Natural killer cell (primary cell): Measurements from ENCODE around the gene MAP9. TPM values are rescaled to one million over a fixed set of nuclear protein-coding genes. Genes with fewer than 3 reads are reported as not detected.

Experiments
- ATAC-seq, 3 donors: fragments of 150-1000 bp in 2 of 3; fragments of 200-7000 bp in 1 of 3; cut with Tn5 transposase; 1 replicate in 1 of 3; 2 replicates in 2 of 3; pipeline ENCODE4 v1.10.0; 2021; ENCODE audit warnings: mild to moderate bottlenecking in 2 of 3, moderate library complexity in 2 of 3
- DNase-seq, 2 donors: peaks; one replicate each; pipeline versions ENCODE4 v3.0.0 to v3.0.0-alpha.2; 2013 to 2021; ENCODE audit warnings: mixed read lengths in 1 of 2
- H3K27ac ChIP-seq: one replicate; pipeline ENCODE4 v1.5.1; 2013; ENCODE audit warnings: mild to moderate bottlenecking, low read length
- H3K27me3 ChIP-seq: one replicate; pipeline ENCODE4 v1.6.1; 2013; ENCODE audit warnings: low read length; ENCODE audit not compliant: control insufficient read depth, insufficient read depth
- H3K36me3 ChIP-seq: one replicate; pipeline ENCODE4 v1.6.1; 2013; ENCODE audit warnings: low read length; ENCODE audit not compliant: control insufficient read depth, insufficient read depth
- H3K4me1 ChIP-seq: one replicate; pipeline ENCODE4 v1.6.1; 2013; ENCODE audit warnings: low read length; ENCODE audit not compliant: control insufficient read depth, insufficient read depth
- H3K4me3 ChIP-seq: one replicate; pipeline ENCODE4 v1.5.1; 2013; ENCODE audit warnings: low read length
- H3K9me3 ChIP-seq: one replicate; pipeline ENCODE4 v1.6.1; 2013; ENCODE audit warnings: low read length; ENCODE audit not compliant: control insufficient read depth, insufficient read depth
- H3K27ac Mint-ChIP-seq, 2 donors: one replicate each; pipeline ENCODE4 v1.8.0; 2022; ENCODE audit warnings: mild to moderate bottlenecking in 2 of 2, mixed read lengths in 2 of 2, moderate library complexity in 1 of 2
- H3K27me3 Mint-ChIP-seq, 2 donors: one replicate each; pipeline ENCODE4 v1.8.0; 2022; ENCODE audit warnings: low read depth in 2 of 2, mixed read lengths in 2 of 2
- H3K36me3 Mint-ChIP-seq: one replicate; pipeline ENCODE4 v1.8.0; 2022; ENCODE audit warnings: mixed read lengths
- H3K4me1 Mint-ChIP-seq, 2 donors: one replicate each; pipeline ENCODE4 v1.8.0; 2022; ENCODE audit warnings: mixed read lengths in 2 of 2
- H3K4me3 Mint-ChIP-seq: one replicate; pipeline ENCODE4 v1.8.0; 2022; ENCODE audit warnings: mild to moderate bottlenecking, moderate library complexity, mixed read lengths
- H3K9me3 Mint-ChIP-seq, 2 donors: one replicate each; pipeline ENCODE4 v1.8.0; 2022; ENCODE audit warnings: mixed read lengths in 2 of 2
- CTCF ChIP-seq: fragments of 200-600 bp; IDR thresholded peaks from one replicate; pipeline ENCODE4 v1.8.0; 2022; ENCODE audit warnings: antibody characterized with exemption
- WGBS: methylation state at CpG from one replicate; pipeline ENCODE4 v1.1.7; 2013; ENCODE audit warnings: missing lambda C conversion rate; ENCODE audit not compliant: insufficient coverage; 5-methylcytosine and 5-hydroxymethylcytosine counted together
- intact Hi-C: fragments of 100-400 bp; cut with micrococcal nuclease; formaldehyde crosslinking; loops from one replicate; pipeline ENCODE4 v1.14.2; 2022
- total RNA-seq, 4 donors: library from RNA; stranded (reverse); fragments of 120-200 nt in 1 of 4; gene quantifications; one replicate each; pipeline versions ENCODE4 v1.2.3 to v1.2.4, GENCODE V29; 2013 to 2022

Gene MAP9
- total RNA-seq, 3 donors from 2014 or later (not counting 1 experiment from before 2014, with no cell fraction given) = 9.4 to 17.6 (median 10.6) TPM

- H3K27me3 Mint-ChIP-seq = no peaks in the 10 kb centered on the region
- peak; percentile 68 for TF ChIP-seq CTCF
- Histone ChIP-seq H3K4me1 (no peaks in the 10 kb centered on the region), H3K27ac (no peak overlapping the region), H3K36me3 (peaks cover 5% of the 10 kb centered on the region), H3K9me3 (no peaks in the 10 kb centered on the region), H3K4me3 (no peak overlapping the region), H3K27me3 (no peaks in the 10 kb centered on the region)
- H3K36me3 Mint-ChIP-seq = no peaks in the 10 kb centered on the region
- H3K9me3 Mint-ChIP-seq = no peaks in the 10 kb centered on the region
- ATAC-seq = peak in 1 of 3 donors; percentile 22
- peak in 1 of 2 donors; percentile 53 for DNase-seq
- WGBS = 83% methylated on average over 2 of the region's 4 CpGs
- intact Hi-C loops = loop anchor here (1.0 to 10.0 kb wide), 3 partner anchors 583 to 1587 kb away; partner anchors contain the start of genes CTSO and SFRP2
- peaks cover 8 to 9% of the 10 kb centered on the region in 2 donors for H3K4me1 Mint-ChIP-seq
- peak overlapping the region in 1 of 2 donors; percentile 29 for H3K27ac Mint-ChIP-seq
- H3K4me3 Mint-ChIP-seq = no peak overlapping the region
Measured at GRCh38 chr4:155371432-155372043, 5.2 kb downstream of the MAP9 start.

- Mint-ChIP-seq H3K36me3 (no peaks in the 10 kb centered on the region), H3K27ac (no peak overlapping the region), H3K4me1 (no peaks in the 10 kb centered on the region), H3K27me3 (no peaks in the 10 kb centered on the region), H3K9me3 (no peaks in the 10 kb centered on the region), H3K4me3 (no peak overlapping the region)
- intact Hi-C loops = no loop called here
- Histone ChIP-seq H3K27me3 (no peaks in the 10 kb centered on the region), H3K9me3 (no peaks in the 10 kb centered on the region), H3K36me3 (peaks cover 7% of the 10 kb centered on the region), H3K27ac (no peak overlapping the region), H3K4me1 (no peaks in the 10 kb centered on the region), H3K4me3 (no peak overlapping the region)
- DNase-seq (no peak), ATAC-seq (no peak)
- 79% methylated on average over 2 of the region's 2 CpGs for WGBS
- TF ChIP-seq CTCF = no peak
Measured at GRCh38 chr4:155367608-155368007, 9.2 kb downstream of the MAP9 start.

- Histone ChIP-seq H3K36me3 (peaks cover 4% of the 10 kb centered on the region), H3K4me3 (no peak overlapping the region), H3K9me3 (no peaks in the 10 kb centered on the region), H3K27ac (no peak overlapping the region), H3K27me3 (no peaks in the 10 kb centered on the region), H3K4me1 (no peaks in the 10 kb centered on the region)
- H3K9me3 Mint-ChIP-seq = no peaks in the 10 kb centered on the region
- no peaks in the 10 kb centered on the region for H3K27me3 Mint-ChIP-seq
- intact Hi-C loops = no loop called here
- 58% methylated on average over 8 of the region's 8 CpGs for WGBS
- peak; percentile 55 to 82 (median 60) for ATAC-seq
- H3K4me1 Mint-ChIP-seq = peaks cover 0 to 5% of the 10 kb centered on the region in 2 donors
- no peak overlapping the region for H3K4me3 Mint-ChIP-seq
- peak in 1 of 2 donors; percentile 42 for DNase-seq
- TF ChIP-seq CTCF = peak; percentile 35
- H3K27ac Mint-ChIP-seq = no peak overlapping the region
- no peaks in the 10 kb centered on the region for H3K36me3 Mint-ChIP-seq
Measured at GRCh38 chr4:155353923-155354540, 22.7 kb downstream of the MAP9 start.
